ENCODE data around the gene SLC7A14.

SLC7A14 gene

DNA sequence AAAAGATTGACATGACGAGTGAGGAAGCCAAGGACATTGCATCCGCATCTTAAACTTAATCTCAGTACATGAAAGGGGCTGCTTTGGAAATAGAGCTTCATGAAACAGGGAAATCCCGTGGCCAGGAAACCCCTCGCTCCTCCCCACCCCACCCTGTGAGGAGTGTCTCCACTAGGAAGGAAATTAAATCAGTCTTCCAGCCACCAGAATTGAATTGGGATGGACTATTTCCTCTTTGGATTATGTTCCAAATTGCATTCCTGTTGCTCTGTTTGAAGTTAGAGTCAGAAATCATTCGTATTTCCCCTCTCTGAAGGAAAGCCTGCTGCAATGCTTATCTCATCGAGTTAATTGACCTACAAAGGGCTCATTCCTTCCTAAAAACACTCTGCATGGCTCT is 131.4 kb downstream of the SLC7A14 start:
- H3K4me3 ChIP-seq, result no peak overlapping the region
- H3K27me3 ChIP-seq (ENCODE audit: low read depth), result no peaks in the 10 kb centered on the region
- H3K9me3 ChIP-seq, result no peaks in the 10 kb centered on the region
- H3K36me3 ChIP-seq (replicated peaks), result no peaks in the 10 kb centered on the region
- in situ Hi-C loops (cut with MboI; ENCODE audit: low sequenced_read_pairs), result no loop called here
- no peak for DNase-seq (ENCODE audit: low spot score in 2 of 2)
- peaks cover 2% of the 10 kb centered on the region; the same call in 1 of the 2 replicates for H3K4me1 ChIP-seq

DNA sequence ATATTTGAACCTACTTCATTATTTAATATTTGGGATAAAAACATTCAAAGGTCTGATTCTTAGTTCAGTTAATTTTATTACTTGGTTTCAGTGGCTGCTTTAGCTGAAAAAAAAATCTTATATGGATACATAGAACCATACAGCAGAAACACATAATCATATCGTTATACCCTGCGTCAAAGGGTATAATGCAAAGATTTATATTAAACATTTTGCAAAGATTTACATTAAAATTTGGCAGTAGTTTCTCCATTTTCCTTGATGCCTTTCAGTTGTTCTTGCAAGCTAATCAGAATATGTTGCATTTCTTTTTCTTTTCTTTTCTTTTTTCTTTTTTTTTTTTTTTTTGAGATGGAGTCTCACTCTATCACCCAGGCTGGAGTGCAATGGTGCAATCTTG is 135.8 kb downstream of the SLC7A14 start:
- no peak for DNase-seq (ENCODE audit: low spot score in 2 of 2)
- H3K36me3 ChIP-seq (replicated peaks), result no peaks in the 10 kb centered on the region
- in situ Hi-C loops (cut with MboI; ENCODE audit: low sequenced_read_pairs), result no loop called here
- no peaks in the 10 kb centered on the region for H3K4me1 ChIP-seq
- no peak overlapping the region for H3K4me3 ChIP-seq
- no peaks in the 10 kb centered on the region for H3K9me3 ChIP-seq
- no peaks in the 10 kb centered on the region for H3K27me3 ChIP-seq (ENCODE audit: low read depth)

DNA sequence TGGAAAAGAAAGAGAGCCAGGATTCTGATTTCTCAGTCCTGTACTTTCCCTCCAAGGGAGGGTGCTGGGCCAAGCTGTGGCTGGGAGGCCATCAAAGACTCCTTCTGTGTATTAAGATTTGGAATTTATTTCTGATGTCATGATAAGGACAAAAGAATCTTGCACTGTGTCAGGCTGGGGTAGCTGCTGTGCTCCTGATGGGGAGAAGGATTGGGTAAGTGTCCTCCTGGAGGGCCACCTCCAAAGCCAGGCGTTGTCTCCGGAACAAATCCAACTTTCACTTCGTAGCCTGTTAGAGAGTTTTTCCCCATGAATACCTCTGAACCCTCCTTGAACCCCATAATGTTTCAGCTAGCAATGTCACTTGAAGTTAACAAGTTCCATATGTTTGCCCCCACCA is 137.3 kb downstream of the SLC7A14 start:
- H3K36me3 ChIP-seq (replicated peaks), result no peaks in the 10 kb centered on the region
- no peak for DNase-seq (ENCODE audit: low spot score in 2 of 2)
- no peak overlapping the region for H3K4me3 ChIP-seq
- H3K27me3 ChIP-seq (ENCODE audit: low read depth), result no peaks in the 10 kb centered on the region
- in situ Hi-C loops (cut with MboI; ENCODE audit: low sequenced_read_pairs), result no loop called here
- no peaks in the 10 kb centered on the region for H3K9me3 ChIP-seq
- H3K4me1 ChIP-seq, result no peaks in the 10 kb centered on the region

DNA sequence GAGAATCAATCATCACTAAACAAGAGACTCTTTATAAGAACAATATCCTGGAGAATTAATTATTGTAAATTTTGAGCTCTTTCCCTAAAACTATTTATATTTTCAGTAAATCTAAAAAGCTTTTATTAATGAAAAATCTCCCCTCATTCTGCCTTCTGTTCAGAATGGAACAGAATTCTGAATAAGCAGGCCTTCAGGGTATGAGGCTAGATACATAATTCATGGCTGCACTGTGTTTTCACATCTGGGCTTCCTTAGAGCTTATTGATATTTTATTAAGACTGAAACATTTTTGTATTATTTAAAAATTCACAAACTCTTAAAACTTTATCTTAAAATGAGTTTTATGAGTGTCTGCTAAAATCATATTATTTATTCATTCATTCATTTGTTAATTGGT is 142.4 kb downstream of the SLC7A14 start:
- H3K36me3 ChIP-seq (replicated peaks), result no peaks in the 10 kb centered on the region
- in situ Hi-C loops (cut with MboI; ENCODE audit: low sequenced_read_pairs), result no loop called here
- no peak for DNase-seq (ENCODE audit: low spot score in 2 of 2)
- H3K9me3 ChIP-seq, result no peaks in the 10 kb centered on the region
- H3K4me3 ChIP-seq, result no peak overlapping the region
- no peaks in the 10 kb centered on the region for H3K27me3 ChIP-seq (ENCODE audit: low read depth)
- H3K4me1 ChIP-seq, result no peaks in the 10 kb centered on the region

DNA sequence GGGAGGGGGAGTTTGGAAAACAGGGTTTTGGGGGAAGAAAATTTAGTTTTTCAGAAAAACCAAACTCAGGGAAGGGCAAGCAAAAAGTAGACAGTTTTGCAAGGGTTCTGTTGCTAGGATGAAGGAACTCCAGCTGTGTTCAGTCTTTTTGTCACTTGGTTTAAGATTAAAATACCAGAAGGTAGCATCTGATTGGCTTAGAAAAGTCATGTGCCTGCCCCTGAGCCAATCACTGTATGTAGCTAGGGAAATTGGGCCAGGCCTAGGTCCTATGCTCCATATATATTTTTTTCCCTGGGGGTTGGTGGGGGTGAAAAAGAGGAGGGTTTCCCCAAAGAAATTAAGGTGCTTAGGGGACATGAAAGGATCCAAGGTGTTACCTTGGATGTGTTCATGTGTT is 142.9 kb downstream of the SLC7A14 start:
- no peaks in the 10 kb centered on the region for H3K27me3 ChIP-seq (ENCODE audit: low read depth)
- in situ Hi-C loops (cut with MboI; ENCODE audit: low sequenced_read_pairs), result no loop called here
- DNase-seq (ENCODE audit: low spot score in 2 of 2), result no peak
- no peak overlapping the region for H3K4me3 ChIP-seq
- H3K9me3 ChIP-seq, result no peaks in the 10 kb centered on the region
- no peaks in the 10 kb centered on the region for H3K36me3 ChIP-seq (replicated peaks)
- H3K4me1 ChIP-seq, result no peaks in the 10 kb centered on the region

DNA sequence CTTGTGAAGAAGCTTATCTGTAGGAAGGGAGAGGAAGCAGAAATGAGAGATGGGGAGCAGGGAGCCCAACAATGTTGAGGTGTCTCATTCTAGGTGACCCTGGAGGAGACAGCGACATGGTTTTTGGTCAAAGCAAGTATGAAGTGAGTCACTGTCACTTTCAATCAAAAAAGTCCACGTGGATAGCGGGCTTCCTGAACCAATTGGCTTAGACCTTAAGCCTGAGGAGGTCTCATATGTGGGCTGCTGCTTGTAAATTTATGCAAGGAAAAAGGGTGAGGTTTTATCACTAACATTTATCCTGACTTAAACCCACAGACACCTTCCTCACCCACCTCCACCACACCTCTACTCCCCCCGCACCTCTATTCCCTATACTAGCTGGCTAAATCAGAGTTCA is 144.5 kb downstream of the SLC7A14 start:
- Histone ChIP-seq H3K9me3 (no peaks in the 10 kb centered on the region), H3K27me3 (ENCODE audit: low read depth) (no peaks in the 10 kb centered on the region), H3K4me3 (no peak overlapping the region), H3K36me3 (replicated peaks) (no peaks in the 10 kb centered on the region), H3K4me1 (no peaks in the 10 kb centered on the region)
- no peak for DNase-seq (ENCODE audit: low spot score in 2 of 2)
- in situ Hi-C loops (cut with MboI; ENCODE audit: low sequenced_read_pairs), result no loop called here

DNA sequence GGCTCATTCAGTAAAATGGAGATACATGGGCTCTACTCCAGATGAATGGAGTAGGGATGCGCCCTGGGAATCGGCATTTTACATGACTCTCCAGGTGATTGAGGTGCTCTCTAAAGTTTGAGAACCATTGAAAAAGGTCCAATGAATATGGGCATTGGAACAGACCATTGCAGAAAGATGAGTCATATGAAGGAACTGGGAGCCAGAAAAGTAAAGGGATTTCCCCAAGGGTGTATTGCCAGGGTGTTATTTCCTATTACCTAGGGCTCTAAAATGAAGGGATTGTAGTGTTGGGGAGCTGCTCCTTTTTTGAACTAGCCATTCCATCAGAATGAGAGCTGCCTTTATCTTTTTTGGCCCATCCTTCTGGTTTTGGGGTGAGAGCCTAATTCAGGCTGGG is 145.5 kb downstream of the SLC7A14 start:
- in situ Hi-C loops (cut with MboI; ENCODE audit: low sequenced_read_pairs), result no loop called here
- Histone ChIP-seq H3K27me3 (ENCODE audit: low read depth) (no peaks in the 10 kb centered on the region), H3K9me3 (no peaks in the 10 kb centered on the region), H3K4me1 (no peaks in the 10 kb centered on the region), H3K4me3 (no peak overlapping the region), H3K36me3 (replicated peaks) (no peaks in the 10 kb centered on the region)
- DNase-seq (ENCODE audit: low spot score in 2 of 2), result no peak

DNA sequence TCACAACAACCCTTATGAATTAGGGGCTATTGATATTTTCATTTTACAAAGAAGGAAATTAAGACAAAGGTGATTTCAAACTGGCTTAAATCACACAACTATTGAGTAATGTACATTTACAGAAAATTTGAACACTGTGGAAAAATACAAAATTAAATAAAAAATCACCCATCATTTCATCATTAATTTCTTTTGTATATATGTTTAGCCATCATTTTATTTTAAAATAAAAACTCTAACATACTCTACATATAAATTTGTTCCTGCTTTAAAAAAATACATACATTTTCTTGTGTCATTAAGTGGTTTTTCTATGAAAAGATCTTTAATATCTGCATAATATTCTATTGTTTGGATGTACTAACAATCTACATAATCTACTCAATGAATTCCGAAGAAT is 147.0 kb downstream of the SLC7A14 start:
- Histone ChIP-seq H3K4me1 (no peaks in the 10 kb centered on the region), H3K36me3 (replicated peaks) (no peaks in the 10 kb centered on the region), H3K27me3 (ENCODE audit: low read depth) (no peaks in the 10 kb centered on the region), H3K4me3 (no peak overlapping the region), H3K9me3 (no peaks in the 10 kb centered on the region)
- in situ Hi-C loops (cut with MboI; ENCODE audit: low sequenced_read_pairs), result no loop called here
- DNase-seq (ENCODE audit: low spot score in 2 of 2), result no peak

DNA sequence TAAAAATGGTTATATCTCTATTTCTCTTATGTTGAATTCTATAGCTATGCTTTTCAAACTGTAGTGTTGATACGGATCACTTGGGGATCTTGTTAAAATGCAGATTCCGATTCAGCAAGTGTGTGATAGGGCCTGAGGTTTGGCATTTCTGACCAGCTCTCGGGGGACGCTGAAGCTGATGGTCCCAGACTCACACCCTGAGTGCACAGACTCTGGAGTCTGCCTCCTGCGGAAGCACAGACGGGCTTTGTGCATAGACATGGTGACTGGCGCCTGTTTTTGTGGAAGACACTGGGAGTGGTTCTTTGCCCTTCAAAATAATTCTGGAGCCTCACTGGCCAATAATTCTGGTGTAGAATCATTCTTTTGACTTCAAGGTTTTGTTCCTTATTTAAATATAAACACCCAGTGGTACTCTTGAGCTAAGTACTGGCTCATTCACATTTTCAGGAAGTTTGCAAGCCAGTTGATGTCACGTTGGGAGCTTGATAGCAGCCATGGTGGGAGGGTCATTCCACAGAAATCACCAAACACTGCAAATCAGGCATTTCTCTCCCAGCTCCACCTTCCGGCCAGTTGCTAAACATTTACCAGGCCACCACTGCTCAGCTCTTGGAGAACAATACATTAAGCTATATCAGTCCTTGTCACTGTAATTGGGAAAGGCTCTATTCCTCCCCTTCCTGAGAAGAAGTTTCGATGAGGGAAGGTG is 148.0 kb downstream of the SLC7A14 start:
- no peaks in the 10 kb centered on the region for H3K27me3 ChIP-seq (ENCODE audit: low read depth)
- H3K36me3 ChIP-seq (replicated peaks), result no peaks in the 10 kb centered on the region
- H3K4me3 ChIP-seq, result no peak overlapping the region
- H3K9me3 ChIP-seq, result no peaks in the 10 kb centered on the region
- in situ Hi-C loops (cut with MboI; ENCODE audit: low sequenced_read_pairs), result no loop called here
- no peaks in the 10 kb centered on the region for H3K4me1 ChIP-seq
- no peak for DNase-seq (ENCODE audit: low spot score in 2 of 2)

DNA sequence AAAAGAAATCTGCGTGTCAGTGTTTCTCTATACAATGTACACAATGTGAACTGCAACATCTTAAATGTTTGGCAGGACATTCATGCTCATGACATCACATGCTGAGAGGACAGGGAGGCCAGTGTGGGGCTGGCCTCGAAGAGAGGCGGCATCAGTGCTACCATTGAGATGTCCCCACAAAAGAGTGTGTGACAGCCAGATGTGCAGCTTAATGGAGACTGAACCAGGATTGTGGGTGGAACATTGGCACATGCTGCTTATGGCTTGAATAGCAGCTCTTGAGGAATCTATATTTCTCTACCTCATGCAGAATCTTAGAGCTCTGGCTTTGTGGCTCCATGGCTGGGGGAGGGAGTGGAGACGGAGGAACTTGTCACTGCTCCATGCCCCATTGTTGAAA is 148.7 kb downstream of the SLC7A14 start:
- DNase-seq (ENCODE audit: low spot score in 2 of 2), result no peak
- no peaks in the 10 kb centered on the region for H3K36me3 ChIP-seq (replicated peaks)
- in situ Hi-C loops (cut with MboI; ENCODE audit: low sequenced_read_pairs), result no loop called here
- H3K9me3 ChIP-seq, result no peaks in the 10 kb centered on the region
- H3K27me3 ChIP-seq (ENCODE audit: low read depth), result no peaks in the 10 kb centered on the region
- no peaks in the 10 kb centered on the region for H3K4me1 ChIP-seq
- no peak overlapping the region for H3K4me3 ChIP-seq

DNA sequence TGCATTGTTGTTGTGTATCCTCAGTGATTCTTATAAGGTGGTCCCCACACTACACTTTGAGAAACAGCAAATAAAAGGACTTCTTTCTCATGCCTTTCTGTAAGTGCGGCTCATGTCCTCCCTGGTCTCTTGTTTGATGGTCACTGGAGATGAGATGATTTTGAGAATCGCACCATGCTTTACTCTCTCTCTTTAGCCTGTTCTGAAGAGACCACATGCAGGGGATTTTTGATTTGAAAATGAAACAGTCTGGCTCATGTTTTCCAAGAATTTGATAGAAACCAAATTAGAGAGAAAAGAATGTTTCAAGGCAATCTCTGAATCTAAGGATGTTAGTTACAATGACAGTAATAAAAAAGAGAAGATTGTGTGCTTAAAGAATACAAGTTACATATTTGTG is 149.2 kb downstream of the SLC7A14 start:
- no peaks in the 10 kb centered on the region for H3K9me3 ChIP-seq
- no peak for DNase-seq (ENCODE audit: low spot score in 2 of 2)
- H3K4me1 ChIP-seq, result no peaks in the 10 kb centered on the region

DNA sequence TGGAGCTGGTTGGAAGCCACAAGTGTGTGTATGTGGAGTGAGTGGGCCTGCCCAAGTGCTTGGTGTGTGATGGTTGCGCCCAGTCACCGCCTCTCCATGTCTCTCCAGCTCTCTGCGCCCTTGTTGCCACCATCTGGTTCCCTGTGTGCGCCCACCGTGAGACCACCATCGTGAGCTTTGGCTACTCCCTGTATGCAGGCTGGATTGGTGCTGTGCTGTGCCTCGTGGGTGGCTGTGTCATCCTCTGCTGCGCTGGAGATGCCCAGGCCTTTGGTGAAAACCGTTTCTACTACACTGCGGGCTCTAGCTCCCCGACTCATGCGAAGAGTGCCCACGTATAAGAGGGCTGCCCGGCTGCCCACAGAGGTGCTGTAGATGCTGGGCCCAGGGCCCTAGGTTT is 153.5 kb downstream of the SLC7A14 start:
- no peaks in the 10 kb centered on the region for H3K4me1 ChIP-seq
- no peak for DNase-seq (ENCODE audit: low spot score in 2 of 2)
- H3K36me3 ChIP-seq (replicated peaks), result no peaks in the 10 kb centered on the region
- in situ Hi-C loops (cut with MboI; ENCODE audit: low sequenced_read_pairs), result no loop called here
- H3K9me3 ChIP-seq, result no peaks in the 10 kb centered on the region
- H3K27me3 ChIP-seq (ENCODE audit: low read depth), result no peaks in the 10 kb centered on the region
- no peak overlapping the region for H3K4me3 ChIP-seq

More for the DNA sequence above, 149.2 kb downstream of the SLC7A14 start:
- Histone ChIP-seq H3K27me3 (ENCODE audit: low read depth) (no peaks in the 10 kb centered on the region), H3K4me3 (no peak overlapping the region), H3K36me3 (replicated peaks) (no peaks in the 10 kb centered on the region)
- in situ Hi-C loops (cut with MboI; ENCODE audit: low sequenced_read_pairs), result no loop called here

DNA sequence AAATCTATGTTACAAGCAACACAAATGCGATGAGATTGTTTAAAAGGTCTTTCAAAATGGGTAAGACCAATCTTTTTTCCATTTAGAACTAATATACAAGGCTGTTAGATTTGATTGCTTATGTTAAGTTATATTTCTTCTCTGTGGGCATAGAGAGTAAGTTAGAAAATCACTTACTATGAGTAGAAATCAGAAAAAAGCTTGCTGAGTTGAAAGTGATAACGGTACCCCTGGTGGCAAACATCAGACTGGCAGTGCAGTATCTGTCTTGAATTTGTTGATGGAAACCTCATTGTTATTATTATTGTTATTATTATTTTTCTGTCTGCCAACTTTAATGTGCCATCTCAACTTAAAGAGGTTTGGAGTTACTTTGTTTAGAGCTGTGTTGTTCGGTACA is 154.8 kb downstream of the SLC7A14 start:
- H3K4me3 ChIP-seq, result no peak overlapping the region
- no peaks in the 10 kb centered on the region for H3K27me3 ChIP-seq (ENCODE audit: low read depth)
- no peak for DNase-seq (ENCODE audit: low spot score in 2 of 2)
- H3K4me1 ChIP-seq, result no peaks in the 10 kb centered on the region
- no peaks in the 10 kb centered on the region for H3K36me3 ChIP-seq (replicated peaks)
- in situ Hi-C loops (cut with MboI; ENCODE audit: low sequenced_read_pairs), result no loop called here
- H3K9me3 ChIP-seq, result no peaks in the 10 kb centered on the region

DNA sequence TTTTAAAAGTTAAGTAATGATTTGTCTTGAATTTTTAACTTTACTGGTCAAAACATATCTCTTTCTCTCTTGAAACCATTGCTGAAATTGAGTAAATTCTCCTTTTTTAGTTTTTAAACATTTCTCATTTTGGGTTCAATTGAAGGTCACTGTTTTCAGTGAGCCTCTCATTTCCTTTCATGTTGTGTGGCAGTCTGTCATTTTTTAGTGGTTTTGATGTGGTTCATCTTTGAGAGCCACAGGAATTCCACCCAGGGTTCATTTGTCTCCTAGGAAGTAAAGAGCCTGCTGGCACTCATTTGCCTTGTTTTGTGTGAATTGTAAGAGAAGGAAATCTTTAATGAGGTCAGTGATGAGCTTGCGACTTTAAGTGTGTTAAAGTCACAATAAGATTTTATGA is 156.8 kb downstream of the SLC7A14 start:
- H3K4me1 ChIP-seq, result no peaks in the 10 kb centered on the region
- in situ Hi-C loops (cut with MboI; ENCODE audit: low sequenced_read_pairs), result no loop called here
- H3K27me3 ChIP-seq (ENCODE audit: low read depth), result no peaks in the 10 kb centered on the region
- no peaks in the 10 kb centered on the region for H3K36me3 ChIP-seq (replicated peaks)
- H3K4me3 ChIP-seq, result no peak overlapping the region
- no peaks in the 10 kb centered on the region for H3K9me3 ChIP-seq
- DNase-seq (ENCODE audit: low spot score in 2 of 2), result no peak

DNA sequence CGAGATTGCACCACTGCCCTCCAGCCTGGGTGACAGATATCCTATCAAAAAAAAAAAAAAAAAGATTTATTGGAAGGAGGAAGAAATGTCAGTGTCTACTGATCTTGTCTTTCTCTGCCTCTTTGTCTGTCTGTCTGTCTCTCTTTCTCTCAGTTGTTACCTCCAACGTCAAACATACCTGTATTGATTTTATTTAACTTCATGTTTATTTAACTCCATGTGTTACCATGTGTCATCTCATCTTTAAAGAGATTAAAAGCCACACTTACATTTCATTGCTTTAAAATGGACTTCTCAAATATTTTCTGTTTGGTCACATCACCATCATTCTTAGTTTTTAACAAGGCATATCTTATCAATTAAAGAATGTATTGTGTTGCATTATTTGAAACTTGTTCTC is 157.8 kb downstream of the SLC7A14 start:
- Histone ChIP-seq H3K4me1 (no peaks in the 10 kb centered on the region), H3K36me3 (replicated peaks) (no peaks in the 10 kb centered on the region), H3K4me3 (no peak overlapping the region), H3K9me3 (no peaks in the 10 kb centered on the region), H3K27me3 (ENCODE audit: low read depth) (no peaks in the 10 kb centered on the region)
- no peak for DNase-seq (ENCODE audit: low spot score in 2 of 2)
- in situ Hi-C loops (cut with MboI; ENCODE audit: low sequenced_read_pairs), result no loop called here

All from HAP-1 (cell line).